HK-2 (cell line): ENCODE results near the gene LZTS3.
"Not testable (repeated sequence)": the region's sequence is repeated elsewhere in the genome, so short reads cannot be mapped to it uniquely, and the experiment has no call there.

ENCODE experiments used
- DNase-seq: peaks from one replicate; pipeline ENCODE4 v3.0.0-alpha.2; 2018; ENCODE audit not compliant: unreplicated experiment

Gene LZTS3

GRCh38 chr20:3172933-3173609 is at the start of gene LZTS3:
TSS of gene LZTS3 (minus strand) at chr20:3173549. CDS start at chr20:3167163, 6,386 bp downstream.
- DNase-seq, result peak; percentile 80

DNA sequence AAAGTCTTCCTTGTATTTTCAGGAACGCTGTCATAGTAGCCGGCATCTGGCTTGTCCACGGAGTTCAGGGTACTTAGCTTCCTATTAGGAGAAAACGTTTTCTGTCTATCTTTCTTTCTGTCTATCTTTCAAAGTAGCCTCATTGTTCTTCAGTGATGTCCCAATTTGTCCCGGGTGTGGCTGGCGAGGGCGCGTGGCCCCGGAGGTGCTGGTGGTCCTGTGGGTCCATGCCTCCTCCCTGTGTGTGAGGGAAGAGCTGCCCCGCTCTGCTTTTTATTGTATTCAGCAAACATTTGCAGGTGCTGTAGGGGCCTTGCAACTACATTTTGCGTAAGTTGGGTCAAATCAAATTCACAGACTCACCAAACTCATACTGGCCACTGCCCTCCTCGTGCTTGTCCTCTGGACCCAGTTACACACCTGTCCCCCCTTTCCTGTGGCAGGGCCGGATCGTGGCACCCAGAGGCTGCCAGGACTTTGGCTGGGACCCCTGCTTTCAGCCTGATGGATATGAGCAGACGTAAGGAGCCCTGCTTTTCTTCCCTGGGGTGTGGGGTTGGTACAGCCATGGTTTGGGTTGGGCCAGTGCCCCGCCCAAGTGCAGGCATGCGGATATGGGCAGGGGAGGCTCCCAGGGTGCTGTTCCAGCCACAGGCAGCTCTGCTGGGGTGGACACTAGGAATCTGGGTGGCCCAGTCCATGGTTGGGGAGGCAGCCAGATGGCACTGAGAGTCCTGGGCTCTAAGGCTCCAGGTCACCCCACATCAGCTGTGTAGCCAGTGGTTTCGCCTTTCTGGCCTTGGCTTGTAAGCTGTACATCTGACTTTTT is 48.3 kb upstream of the LZTS3 start:
- DNase-seq, result no peak

- no peak for DNase-seq
Measured at GRCh38 chr20:3218307-3218988, 45.1 kb upstream of the LZTS3 start.

DNA sequence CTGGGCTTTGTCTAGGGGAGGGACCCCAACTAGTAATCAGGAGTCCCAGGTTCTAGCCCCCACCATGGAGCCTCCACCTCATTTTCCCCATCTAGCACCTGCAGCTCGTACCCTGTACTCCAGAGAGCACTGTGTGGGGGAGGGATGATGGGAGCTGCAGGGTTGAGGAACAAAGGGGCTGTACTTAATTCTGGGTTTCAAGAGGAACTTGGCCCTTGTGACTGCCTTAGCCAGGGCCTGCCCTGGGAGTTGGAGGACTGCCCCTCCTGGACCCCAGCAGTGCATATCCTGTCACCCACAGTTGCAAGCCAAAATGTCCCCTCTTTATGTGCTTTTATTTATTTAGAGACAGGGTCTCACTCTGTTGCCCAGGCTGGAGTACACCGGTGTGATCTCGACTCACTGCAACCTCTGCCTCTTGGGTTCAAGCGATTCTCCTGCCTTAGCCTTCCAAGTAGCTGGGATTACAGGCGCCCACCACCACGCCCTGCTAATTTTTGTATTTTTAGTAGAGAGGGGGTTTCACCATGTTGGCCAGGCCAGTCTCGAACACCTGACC is 42.1 kb upstream of the LZTS3 start:
- DNase-seq, result not testable (repeated sequence)

DNA sequence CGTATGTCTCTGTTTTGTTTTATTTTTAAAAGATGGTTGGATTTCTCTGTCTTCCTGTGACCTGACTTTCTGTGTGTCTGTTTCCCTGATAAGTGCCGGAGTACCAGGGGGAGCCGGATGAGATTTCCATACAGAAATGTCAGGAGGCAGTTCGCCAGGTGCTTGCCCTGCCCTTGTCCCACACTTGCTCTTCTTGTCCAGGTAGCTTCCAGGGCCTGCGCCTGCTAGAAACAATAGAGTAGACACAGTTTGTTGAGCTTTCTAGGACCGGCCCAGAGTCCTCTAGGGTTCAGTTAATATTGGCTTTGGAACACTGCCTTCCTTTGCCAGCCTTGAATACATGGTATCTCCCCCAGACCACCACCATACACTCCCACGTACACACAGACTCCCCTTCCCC is 39.9 kb upstream of the LZTS3 start:
- no peak for DNase-seq

GRCh38 chr20:3210346-3210745 is 37.0 kb upstream of the LZTS3 start:
- no peak for DNase-seq

DNA sequence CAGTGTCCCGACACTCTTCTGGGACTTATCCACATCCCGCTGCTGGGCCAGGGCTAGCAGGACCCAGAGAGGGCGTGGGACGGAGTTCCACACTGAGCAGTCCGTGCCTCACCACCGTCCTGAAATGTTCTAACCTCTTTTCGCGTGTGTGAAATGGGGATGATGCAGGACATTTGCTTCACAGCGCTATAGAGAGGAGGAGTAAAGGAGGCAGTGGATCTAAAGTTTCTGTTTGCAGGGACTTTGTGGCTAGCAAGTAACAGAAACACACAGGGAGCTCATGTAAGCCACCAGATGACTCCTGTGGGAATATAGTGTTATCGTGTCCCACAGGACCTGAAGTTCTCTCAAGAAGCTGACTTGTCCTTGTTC is 36.6 kb upstream of the LZTS3 start:
- peak; percentile 30 for DNase-seq

DNA sequence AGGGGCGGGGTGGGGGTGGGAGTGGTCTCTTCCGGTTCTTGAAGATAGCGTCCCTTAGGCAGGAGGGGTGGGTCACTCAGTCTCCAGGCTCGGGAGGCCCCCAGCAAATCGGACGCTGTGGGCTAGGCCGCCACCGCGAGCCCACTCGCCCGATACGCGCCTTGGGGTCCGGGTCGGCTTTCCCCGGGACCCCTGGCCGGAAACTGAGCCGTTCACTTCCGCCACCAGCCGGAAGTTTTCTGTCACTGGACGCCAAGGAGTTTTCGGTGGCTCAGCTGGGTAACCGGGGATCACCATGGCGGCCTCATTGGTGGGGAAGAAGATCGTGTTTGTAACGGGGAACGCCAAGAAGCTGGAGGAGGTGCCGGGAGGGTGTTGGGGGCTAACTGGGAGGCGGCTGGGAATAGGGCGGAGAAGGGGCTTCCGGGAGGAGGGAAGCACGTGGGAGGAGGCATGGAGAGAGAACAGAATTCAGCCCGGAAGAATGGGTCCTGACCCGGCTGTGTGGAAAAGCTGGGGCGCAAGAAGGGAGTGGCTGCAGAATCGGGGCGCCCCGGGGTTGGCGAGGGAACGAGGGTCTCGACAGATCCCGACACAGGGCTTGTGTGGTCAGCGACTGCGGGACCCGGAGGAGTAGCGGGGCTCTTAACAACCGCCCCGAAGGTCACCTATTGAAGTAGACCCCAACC is 36.1 kb upstream of the LZTS3 start, which contains the start of gene ITPA:
Gene ITPA (plus strand): TSS at position 242 of the 689 bp plus-strand sequence. CDS start 54 bp downstream, at position 296.
- DNase-seq, result peak; percentile 71

DNA sequence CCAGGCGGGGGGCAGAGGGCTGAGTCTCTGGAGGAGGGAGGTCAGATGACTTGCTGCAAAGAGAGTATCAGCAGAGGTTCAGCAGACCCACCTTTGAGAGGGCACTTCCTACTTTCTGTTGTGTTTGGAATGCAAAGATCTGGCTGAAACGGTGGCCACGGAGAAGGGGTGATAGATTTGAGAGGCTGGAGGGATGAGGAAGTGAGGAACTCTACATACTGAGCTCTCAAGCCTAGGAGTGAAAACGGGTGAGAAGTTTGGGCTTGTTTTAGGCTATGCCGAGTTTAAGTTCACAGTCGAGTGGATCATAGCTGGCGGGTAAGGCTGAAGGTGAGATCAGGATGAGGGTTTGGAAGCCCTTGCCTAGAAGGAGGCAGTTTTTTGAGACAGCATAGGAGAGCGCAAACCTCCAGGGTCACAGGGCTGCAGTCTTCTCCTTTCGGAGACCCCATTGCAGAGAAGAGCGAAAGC is 35.5 kb upstream of the LZTS3 start:
- peak; percentile 29 for DNase-seq

DNA sequence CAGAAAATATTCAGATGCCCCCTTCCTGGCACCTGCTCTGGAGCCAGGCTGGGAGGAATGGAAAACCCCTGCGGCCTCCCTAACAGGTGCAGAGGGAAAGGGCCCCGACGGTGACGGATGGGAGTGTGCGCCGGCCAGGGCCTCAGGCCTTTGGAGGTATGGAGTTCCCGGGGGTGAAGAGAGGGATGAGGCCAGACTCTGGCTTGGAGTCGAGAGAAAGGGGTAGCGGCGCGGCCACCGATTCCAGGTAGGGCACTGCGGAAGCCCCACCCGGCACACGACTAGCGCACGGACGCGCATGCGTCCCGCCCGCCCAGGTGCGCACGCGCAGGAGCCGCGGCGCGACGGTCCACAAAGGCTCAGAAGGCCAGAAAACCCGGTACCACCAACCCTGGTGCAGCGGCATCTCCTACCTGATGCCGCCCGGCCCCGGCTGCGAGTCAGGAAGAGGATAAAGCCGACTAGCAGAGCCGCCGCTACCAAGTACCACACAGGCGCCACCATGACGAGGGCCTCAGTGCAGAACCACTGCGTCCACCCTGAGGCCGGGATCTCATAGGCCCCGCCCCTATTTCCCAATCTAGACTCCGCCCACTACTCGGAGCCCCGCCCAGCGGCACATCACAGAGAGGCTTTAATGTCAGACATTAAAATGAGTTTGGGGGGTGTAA is 30.9 kb upstream of the LZTS3 start, which contains the start of gene DDRGK1:
Gene DDRGK1 (minus strand): TSS at position 559 of the 671 bp plus-strand sequence. CDS start 55 bp downstream, at position 504.
- peak; percentile 90 for DNase-seq

- peak; percentile 61 for DNase-seq
Measured at GRCh38 chr20:3203315-3204123, 30.2 kb upstream of the LZTS3 start.

DNA sequence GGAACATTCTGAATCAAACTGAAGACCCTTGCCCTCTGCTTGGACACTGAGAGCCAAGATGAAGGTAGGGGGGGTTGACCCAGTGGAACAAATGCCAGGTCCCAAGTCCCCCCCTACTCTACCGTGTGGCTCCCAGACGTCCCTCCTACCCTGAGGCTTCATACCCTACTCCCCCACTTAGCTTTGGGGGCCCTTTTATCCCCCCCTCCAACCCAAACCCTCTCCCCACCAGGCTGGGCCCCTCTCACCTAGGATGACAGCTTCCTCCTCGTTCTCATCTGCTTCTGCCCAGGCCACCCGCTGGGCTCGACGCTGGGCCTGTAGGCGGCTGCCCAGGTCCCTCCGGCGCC is 29.6 kb upstream of the LZTS3 start:
- DNase-seq, result no peak

DNA sequence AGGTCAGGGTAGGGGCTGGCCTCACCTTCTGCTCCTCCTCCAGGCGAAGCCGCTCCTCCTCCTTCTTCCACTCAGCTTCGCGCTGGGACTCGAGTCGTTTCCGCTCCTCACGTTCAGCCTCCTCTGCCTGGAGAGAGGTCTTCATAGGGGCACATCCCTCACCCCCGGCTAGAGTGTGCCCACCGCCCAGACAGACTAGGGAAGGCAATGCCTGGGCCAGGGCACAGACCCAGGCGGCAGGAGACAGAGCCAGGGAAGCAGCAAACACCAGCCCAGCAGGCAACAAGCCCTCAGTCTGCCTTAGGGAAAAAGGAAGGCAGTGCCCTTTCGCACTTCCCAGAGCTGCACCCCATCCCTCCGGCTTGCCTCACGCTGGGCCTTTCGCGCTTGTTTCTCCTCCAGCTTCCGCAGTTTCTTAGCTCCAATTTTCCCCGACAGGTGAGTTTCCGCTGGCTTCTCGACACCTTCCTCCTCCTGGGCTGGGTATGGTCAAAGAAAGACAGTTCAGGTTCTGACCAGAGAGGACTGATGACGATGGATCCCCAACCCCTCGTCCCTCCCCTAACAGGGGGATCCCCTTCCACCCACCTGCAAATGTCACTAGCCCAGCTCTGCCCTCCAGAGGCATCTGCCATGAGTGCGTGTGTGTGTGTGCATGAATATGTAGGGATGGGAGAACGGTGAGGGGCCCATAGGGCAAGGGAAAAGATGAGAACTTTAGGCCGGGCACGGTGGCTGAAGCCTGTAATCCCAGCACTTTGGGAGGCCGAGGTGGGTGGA is 26.8 kb upstream of the LZTS3 start:
- no peak for DNase-seq

GRCh38 chr20:3199206-3199605 is 25.9 kb upstream of the LZTS3 start:
- DNase-seq, result no peak

DNA sequence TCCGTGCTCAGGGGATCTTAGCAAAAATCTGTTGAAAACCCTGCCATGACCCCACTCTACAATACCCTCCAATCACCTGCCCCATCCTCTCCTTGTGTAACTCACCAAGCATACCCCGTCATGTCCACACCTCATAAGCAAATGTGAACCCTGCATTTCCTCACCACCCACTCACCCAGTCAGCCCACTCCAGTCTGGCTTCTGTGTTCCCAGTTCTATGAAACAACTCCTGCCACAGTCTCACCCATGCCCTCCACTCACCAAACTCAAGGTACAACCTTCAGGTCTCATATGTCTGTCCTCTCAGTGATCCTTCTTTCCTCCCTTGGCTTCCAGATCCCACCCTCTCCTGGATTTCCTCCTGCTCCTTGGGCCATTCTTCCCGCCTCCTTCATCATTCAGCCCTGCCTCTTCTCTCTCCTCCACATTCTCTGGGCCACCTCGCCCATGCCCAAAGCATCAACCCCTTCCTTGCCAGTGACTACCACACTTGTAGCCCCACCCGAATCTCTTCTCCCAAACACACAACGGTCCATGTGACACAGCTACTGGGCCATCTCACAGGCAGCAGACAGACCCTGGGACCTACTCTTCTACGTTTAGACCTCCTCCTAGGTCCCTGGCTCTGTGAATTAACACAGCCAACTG is 22.4 kb upstream of the LZTS3 start:
- DNase-seq, result no peak

DNA sequence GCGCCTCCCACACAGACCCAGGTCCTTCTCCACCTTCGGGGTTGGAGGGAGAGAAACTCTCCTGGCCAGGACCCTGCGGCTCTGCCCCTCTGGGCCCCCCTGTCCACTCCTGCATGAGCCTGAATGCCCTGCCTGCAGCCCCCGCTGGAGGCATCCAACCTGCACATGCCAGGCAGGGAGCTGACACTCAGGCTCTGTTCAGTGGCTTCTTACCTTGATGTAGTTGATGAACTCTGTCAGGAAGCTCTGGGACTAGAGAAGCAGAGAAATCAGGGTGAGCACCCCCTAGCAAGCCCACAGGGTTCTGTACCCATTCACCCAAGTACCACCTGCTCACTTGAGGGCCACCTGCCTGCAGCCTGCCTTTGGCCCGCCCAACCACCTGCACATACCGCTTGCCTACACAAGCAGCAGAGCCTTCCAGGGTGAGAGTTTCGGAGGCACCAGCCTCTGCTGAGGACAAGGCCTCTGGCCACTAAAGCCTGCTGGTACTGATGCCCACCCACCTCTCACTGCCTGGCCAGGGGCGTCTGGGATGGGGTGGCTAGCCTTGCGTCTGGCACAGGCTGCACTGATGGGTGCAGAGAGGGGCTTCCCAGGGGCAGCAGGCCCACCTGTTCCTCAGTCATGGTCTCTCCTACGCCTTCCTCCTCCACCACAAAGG is 21.4 kb upstream of the LZTS3 start:
- DNase-seq, result no peak

- no peak for DNase-seq
Measured at GRCh38 chr20:3193806-3194616, 20.7 kb upstream of the LZTS3 start.
